D721Med (cell line): ENCODE measurements around the gene PRUNE2.

Source experiments
- DNase-seq: peaks from one replicate; pipeline ENCODE4 v3.0.0; 2011; ENCODE audit warnings: low spot score; ENCODE audit not compliant: insufficient read length
- FAIRE-seq: peaks from 2 replicates; lab custom pipeline; 2011; peaks lifted over from hg19 to GRCh38; lab: Jason Lieb, UNC
- TF ChIP-seq, protein P1 (sequence below): IDR thresholded peaks from 2 replicates; pipeline ENCODE4 v1.5.1; 2012; ENCODE audit warnings: mild to moderate bottlenecking, control low read depth; ENCODE audit not compliant: insufficient read depth; ENCODE audit errors: missing control alignments

Gene PRUNE2

DNA sequence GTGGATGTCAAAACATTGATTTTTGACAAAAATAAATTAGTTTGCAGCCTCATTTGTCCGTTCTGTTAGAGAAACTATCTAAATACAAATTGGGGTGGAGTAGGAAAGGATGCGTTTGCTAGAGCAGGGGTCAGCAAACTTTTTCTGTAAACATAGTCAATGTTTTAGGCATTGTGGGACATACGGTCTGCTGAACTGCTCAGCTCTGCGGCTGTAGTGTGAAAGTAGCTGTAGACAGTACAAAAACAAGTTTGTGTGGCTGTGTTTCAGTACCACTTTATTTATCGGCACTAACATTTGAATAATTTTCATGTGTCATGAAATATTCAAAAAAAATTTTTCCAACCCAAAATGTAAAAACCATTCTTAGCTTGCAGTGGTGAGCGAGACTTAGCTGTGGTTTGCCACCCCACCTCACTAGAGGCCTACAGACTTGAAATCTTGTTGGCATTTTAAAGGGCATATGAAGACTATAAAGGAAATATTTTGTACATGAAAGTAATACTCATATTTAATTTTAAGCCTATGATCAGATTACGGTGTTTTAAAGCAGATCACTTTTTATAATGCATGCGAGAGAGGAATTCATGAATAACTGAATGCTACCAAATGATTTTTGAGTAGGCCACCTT is 292.6 kb downstream of the PRUNE2 start:
- DNase-seq (no peak), FAIRE-seq (no peak)
- TF ChIP-seq, protein P1, sequence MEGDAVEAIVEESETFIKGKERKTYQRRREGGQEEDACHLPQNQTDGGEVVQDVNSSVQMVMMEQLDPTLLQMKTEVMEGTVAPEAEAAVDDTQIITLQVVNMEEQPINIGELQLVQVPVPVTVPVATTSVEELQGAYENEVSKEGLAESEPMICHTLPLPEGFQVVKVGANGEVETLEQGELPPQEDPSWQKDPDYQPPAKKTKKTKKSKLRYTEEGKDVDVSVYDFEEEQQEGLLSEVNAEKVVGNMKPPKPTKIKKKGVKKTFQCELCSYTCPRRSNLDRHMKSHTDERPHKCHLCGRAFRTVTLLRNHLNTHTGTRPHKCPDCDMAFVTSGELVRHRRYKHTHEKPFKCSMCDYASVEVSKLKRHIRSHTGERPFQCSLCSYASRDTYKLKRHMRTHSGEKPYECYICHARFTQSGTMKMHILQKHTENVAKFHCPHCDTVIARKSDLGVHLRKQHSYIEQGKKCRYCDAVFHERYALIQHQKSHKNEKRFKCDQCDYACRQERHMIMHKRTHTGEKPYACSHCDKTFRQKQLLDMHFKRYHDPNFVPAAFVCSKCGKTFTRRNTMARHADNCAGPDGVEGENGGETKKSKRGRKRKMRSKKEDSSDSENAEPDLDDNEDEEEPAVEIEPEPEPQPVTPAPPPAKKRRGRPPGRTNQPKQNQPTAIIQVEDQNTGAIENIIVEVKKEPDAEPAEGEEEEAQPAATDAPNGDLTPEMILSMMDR = no peak

DNA sequence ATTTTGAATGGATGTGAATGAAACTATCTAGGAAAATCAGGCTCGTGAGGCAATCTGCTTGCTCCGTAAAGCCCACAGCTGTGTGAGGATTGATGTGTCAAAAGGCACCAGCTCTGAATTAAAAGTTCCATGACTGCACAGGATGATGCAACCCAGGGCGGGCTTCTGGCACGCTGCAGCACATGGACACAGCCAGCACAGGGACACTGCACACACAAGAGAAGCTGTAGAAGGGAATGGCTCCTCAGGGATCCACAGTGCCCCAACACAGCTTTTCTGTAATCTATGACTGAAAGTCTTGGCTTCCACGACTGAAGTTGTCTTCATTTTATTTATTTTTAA is 295.9 kb downstream of the PRUNE2 start:
- FAIRE-seq = no peak
- TF ChIP-seq, protein P1 = no peak

DNA sequence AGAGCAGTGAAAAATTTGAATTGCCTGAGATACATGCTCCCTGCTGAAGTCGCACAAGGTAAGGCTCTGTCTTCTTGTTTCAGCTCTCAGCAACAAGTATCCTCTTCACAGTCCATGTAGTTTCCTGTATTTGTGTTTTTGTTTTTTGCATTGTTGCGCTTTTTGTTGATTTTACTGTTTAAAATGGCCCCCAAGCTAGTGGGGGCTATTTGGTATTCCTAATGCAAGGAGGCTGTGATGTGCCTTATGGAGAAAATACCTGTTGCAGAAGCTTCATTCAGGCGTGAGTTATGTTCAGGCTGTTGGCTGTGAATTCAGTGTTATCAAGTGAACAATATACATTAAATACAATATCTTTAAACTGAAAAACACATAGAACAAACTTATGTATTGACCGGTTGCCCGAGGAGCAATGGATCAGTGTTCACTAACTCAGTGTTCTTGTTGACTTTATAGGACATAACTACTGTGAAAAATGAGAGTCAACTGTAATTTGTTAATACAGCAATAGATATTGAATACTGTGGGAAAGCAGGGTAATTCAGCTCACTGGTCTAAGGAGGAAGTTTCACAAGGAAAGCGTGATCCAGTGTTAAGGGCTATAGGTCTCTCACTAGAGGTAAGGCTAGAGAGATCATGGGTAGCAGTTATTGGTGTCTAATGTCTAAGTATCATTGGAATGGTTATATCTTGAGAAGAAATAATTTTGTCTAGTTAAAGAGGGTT is 296.5 kb downstream of the PRUNE2 start:
- TF ChIP-seq, protein P1 = no peak

More for the DNA sequence above, 295.9 kb downstream of the PRUNE2 start:
- DNase-seq = no peak

DNA sequence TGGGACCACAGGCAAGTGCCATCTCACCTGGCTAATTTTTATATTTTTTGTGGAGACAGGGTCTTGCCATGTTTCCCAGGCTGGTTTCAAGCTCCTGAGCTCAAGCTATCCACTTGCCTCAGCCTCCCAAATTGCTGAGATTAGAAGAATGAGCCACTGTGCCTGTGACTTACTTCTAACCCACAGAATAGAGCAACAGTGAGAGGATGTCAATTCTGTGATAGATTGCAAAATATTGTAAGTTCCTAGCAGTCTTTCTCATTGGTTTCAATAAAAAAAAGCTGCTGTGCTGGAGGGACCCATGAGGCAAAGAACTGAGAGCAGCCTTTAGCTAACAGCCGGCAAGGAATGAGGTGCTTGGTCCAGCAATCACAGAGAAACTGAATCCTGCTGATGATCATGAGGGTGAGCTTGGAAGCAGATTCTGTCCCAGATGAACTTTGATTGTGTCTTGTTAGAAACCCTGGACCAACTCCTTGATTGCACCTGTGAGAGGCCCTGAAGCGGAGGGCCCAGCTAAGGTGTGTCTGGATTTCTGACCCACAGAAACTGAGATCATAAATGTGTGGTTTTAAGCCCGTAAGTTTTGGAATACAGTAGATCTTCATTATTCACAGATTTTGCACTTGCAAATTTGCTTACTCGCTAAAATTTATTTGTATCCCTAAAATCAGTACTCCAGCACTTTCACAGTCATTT is 297.2 kb downstream of the PRUNE2 start:
- DNase-seq (no peak), FAIRE-seq (no peak)
- TF ChIP-seq, protein P1 = no peak

More for the DNA sequence above, 296.5 kb downstream of the PRUNE2 start:
- FAIRE-seq = no peak
- no peak for DNase-seq

DNA sequence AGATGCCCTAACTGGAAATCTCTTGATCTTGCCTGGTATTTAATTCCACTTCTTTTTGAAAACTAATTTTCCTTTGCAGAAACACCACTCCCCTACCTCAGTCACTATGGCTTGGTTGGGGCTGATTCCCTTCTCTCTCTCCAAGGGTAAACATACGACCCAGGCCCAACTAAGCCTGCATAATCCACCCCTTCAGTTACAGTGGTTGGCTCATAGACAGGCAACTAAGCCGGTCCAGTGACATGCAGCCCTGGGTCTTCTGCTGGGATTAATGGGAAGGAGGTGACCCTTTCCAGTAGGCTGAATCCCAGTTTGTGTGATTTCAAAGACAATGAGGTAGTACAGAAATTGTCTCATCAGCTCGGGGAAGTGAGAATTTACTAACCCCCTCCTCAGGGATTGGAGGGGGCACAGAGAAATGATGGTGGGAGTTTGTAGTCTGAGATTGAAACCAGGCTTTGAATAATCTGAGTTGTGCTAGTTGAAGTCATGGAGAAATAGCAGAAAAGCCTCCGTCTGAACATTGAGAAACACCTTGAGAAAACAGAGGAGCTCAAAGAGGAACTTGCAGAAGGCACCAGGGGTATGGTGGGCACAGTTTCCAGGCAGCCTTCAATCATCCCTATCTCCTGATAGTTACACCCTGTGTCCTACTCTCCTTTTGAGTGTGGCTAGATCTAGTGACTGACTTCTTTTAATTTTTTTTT is 298.0 kb downstream of the PRUNE2 start:
- TF ChIP-seq, protein P1 = no peak
- FAIRE-seq (no peak), DNase-seq (no peak)

DNA sequence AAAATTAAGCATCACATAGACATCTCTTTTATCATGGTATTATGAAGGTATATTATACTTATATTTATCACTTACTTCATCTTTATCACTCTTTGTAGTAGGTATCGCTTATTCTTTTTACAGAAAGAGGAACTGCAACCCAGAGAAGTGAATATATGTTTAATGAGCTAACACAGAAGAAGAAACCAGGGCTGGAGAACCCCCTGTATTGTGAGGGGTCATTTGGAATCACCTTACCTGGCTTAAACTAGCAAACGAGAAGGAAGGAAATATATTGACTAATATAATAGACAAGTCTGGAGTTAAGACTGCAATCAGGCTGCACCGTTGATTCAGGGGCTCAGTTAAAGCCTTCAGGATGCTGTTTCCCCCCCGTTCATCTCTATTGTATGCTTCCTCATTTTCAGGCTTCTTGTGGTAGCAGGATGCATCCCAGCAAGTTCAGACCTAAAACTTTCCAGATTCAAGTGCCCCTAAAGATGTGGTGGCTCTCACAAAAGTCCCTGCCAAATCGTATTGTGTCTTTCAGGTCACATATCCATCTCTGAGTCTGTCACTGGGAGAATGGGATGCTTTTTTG is 300.5 kb downstream of the PRUNE2 start:
- FAIRE-seq (no peak), DNase-seq (no peak)
- TF ChIP-seq, protein P1 = no peak
